Activated B cell treated with CpG ODN at 0.5 μM for 24 hours (primary cell): Measurements from ENCODE around the gene L3MBTL1. TPM values are rescaled to one million over a fixed set of nuclear protein-coding genes. Genes with fewer than 3 reads are reported as not detected.

Experiments
- ATAC-seq: fragments of 200-7000 bp; cut with Tn5 transposase; one replicate; pipeline ENCODE4 v1.10.0; 2021; ENCODE audit warnings: low read depth, mild to moderate bottlenecking, moderate library complexity
- CTCF ChIA-PET: fragments of 350-600 bp; sonication (Branson Sonifier 250); formaldehyde crosslinking; loops from one replicate; lab custom pipeline; 2021; ENCODE audit warnings: antibody characterized with exemption; lab: Charles Lee
- POLR2A ChIA-PET: fragments of 350-600 bp; sonication (Branson Sonifier 250); formaldehyde crosslinking; loops from one replicate; lab custom pipeline; 2021; ENCODE audit warnings: antibody characterized with exemption; lab: Charles Lee
- DNase-seq: peaks from one replicate; pipeline ENCODE4 v3.0.0; 2022
- H3K27ac Mint-ChIP-seq: one replicate; pipeline ENCODE4 v1.8.0; 2020; ENCODE audit warnings: mixed read lengths
- H3K27me3 Mint-ChIP-seq: one replicate; pipeline ENCODE4 v1.8.0; 2021; ENCODE audit warnings: mixed read lengths
- H3K36me3 Mint-ChIP-seq: one replicate; pipeline ENCODE4 v1.8.0; 2021; ENCODE audit warnings: low read depth, mixed read lengths
- H3K4me1 Mint-ChIP-seq: one replicate; pipeline ENCODE4 v1.8.0; 2021; ENCODE audit warnings: mixed read lengths
- H3K4me3 Mint-ChIP-seq: one replicate; pipeline ENCODE4 v1.8.0; 2020; ENCODE audit warnings: mild to moderate bottlenecking, mixed read lengths
- H3K9me3 Mint-ChIP-seq: one replicate; pipeline ENCODE4 v1.8.0; 2020; ENCODE audit warnings: mixed read lengths
- CTCF ChIP-seq: fragments of 200-600 bp; IDR thresholded peaks from one replicate; pipeline ENCODE4 v1.8.0; 2022; ENCODE audit warnings: antibody characterized with exemption, mild to moderate bottlenecking
- intact Hi-C: fragments of 100-400 bp; cut with micrococcal nuclease; formaldehyde crosslinking; loops from one replicate; pipeline ENCODE4 v1.15.1; 2024
- total RNA-seq: library from RNA; stranded (reverse); gene quantifications from 2 replicates; pipeline ENCODE4 v1.2.3, GENCODE V29; 2022

Gene L3MBTL1
- total RNA-seq, 1 donor from 2014 or later = 22.5 TPM

GRCh38 chr20:43520074-43520630 is 12.7 kb downstream of the L3MBTL1 start:
- Mint-ChIP-seq H3K4me3 (no peak overlapping the region), H3K27me3 (no peaks in the 10 kb centered on the region), H3K4me1 (peaks cover 12% of the 10 kb centered on the region), H3K9me3 (peaks cover 4% of the 10 kb centered on the region), H3K36me3 (peaks cover 17% of the 10 kb centered on the region), H3K27ac (no peak overlapping the region)
- ChIA-PET CTCF (no interaction called here), POLR2A (no interaction called here)
- intact Hi-C loops = no loop called here
- no peak for ATAC-seq
- no peak for DNase-seq
- TF ChIP-seq CTCF = no peak

GRCh38 chr20:43525021-43525420 is 17.5 kb downstream of the L3MBTL1 start:
- H3K27me3 Mint-ChIP-seq = no peaks in the 10 kb centered on the region
- CTCF ChIA-PET = no interaction called here
- peaks cover 3% of the 10 kb centered on the region for H3K9me3 Mint-ChIP-seq
- no peaks in the 10 kb centered on the region for H3K4me1 Mint-ChIP-seq
- H3K4me3 Mint-ChIP-seq = no peak overlapping the region
- ATAC-seq (no peak), DNase-seq (no peak)
- POLR2A ChIA-PET = no interaction called here
- H3K36me3 Mint-ChIP-seq = peaks cover 6% of the 10 kb centered on the region
- TF ChIP-seq CTCF = no peak
- no peak overlapping the region for H3K27ac Mint-ChIP-seq
- intact Hi-C loops = no loop called here

- no peak for TF ChIP-seq CTCF
- ATAC-seq = no peak
- no peaks in the 10 kb centered on the region for H3K4me1 Mint-ChIP-seq
- H3K27ac Mint-ChIP-seq = no peak overlapping the region
- H3K9me3 Mint-ChIP-seq = no peaks in the 10 kb centered on the region
- ChIA-PET POLR2A (no interaction called here), CTCF (interaction anchor here (1.4 kb wide), 1 partner anchor 552 kb away, joined by 3 read pairs; no protein-coding TSS in a partner anchor)
- H3K36me3 Mint-ChIP-seq = peaks cover 4% of the 10 kb centered on the region
- H3K4me3 Mint-ChIP-seq = no peak overlapping the region
- DNase-seq = no peak
- H3K27me3 Mint-ChIP-seq = no peaks in the 10 kb centered on the region
- intact Hi-C loops = no loop called here
Measured at GRCh38 chr20:43528258-43528875, 20.9 kb downstream of the L3MBTL1 start.

GRCh38 chr20:43529051-43529450 is 21.6 kb downstream of the L3MBTL1 start:
- no peak for TF ChIP-seq CTCF
- intact Hi-C loops = no loop called here
- H3K9me3 Mint-ChIP-seq = no peaks in the 10 kb centered on the region
- no peak for DNase-seq
- H3K4me1 Mint-ChIP-seq = no peaks in the 10 kb centered on the region
- H3K27me3 Mint-ChIP-seq = no peaks in the 10 kb centered on the region
- ChIA-PET POLR2A (no interaction called here), CTCF (interaction anchor here (1.4 kb wide), 1 partner anchor 551 kb away, joined by 3 read pairs; no protein-coding TSS in a partner anchor)
- H3K36me3 Mint-ChIP-seq = peaks cover 4% of the 10 kb centered on the region
- no peak overlapping the region for H3K4me3 Mint-ChIP-seq
- ATAC-seq = no peak
- no peak overlapping the region for H3K27ac Mint-ChIP-seq

GRCh38 chr20:43529457-43530153 is 22.1 kb downstream of the L3MBTL1 start:
- Mint-ChIP-seq H3K4me1 (no peaks in the 10 kb centered on the region), H3K27me3 (no peaks in the 10 kb centered on the region), H3K36me3 (peaks cover 4% of the 10 kb centered on the region), H3K4me3 (no peak overlapping the region), H3K9me3 (no peaks in the 10 kb centered on the region), H3K27ac (no peak overlapping the region)
- intact Hi-C loops = no loop called here
- ATAC-seq (no peak), DNase-seq (no peak)
- POLR2A ChIA-PET = no interaction called here
- TF ChIP-seq CTCF = no peak
- CTCF ChIA-PET = interaction anchor here (0.7 kb wide), 1 partner anchor 9 kb away, joined by 4 read pairs; no protein-coding TSS in a partner anchor
